Measurements from ENCODE around the gene TEKTIP1.

Gene TEKTIP1

DNA sequence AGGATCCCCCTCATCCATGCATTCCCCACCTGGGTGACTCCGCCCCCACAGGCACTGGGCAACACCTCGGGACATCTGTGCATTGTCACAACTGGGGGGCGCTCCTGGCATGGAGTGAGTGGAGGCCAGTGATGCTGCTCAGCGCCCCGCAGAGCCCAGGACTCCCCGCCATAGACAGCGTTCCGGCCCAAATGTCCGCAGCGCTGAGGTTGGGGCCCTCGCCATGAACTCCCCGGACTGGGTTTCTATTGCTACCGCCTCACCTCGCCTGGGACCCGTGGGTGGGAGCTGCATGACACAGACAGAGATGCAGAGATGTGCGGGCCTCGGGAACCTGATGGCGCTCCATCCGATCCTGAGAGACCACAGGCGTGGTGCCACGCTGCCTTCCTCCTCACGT lies 28.2 kb upstream of the TEKTIP1 start:
- Histone ChIP-seq H3K27me3 (ENCODE audit: control insufficient read depth, insufficient read depth, low read length) (no peaks in the 10 kb centered on the region), H3K36me3 (ENCODE audit: control insufficient read depth, insufficient read depth, low read length) (peaks cover 6% of the 10 kb centered on the region), H3K9me3 (ENCODE audit: control insufficient read depth, insufficient read depth, low read length) (no peaks in the 10 kb centered on the region), H3K9ac (ENCODE audit: low read depth, low read length) (no peak overlapping the region), H3K4me3 (ENCODE audit: low read depth, low read length) (no peak overlapping the region), H3K4me1 (ENCODE audit: control insufficient read depth, insufficient read depth, low read length) (peaks cover 3% of the 10 kb centered on the region)

DNA sequence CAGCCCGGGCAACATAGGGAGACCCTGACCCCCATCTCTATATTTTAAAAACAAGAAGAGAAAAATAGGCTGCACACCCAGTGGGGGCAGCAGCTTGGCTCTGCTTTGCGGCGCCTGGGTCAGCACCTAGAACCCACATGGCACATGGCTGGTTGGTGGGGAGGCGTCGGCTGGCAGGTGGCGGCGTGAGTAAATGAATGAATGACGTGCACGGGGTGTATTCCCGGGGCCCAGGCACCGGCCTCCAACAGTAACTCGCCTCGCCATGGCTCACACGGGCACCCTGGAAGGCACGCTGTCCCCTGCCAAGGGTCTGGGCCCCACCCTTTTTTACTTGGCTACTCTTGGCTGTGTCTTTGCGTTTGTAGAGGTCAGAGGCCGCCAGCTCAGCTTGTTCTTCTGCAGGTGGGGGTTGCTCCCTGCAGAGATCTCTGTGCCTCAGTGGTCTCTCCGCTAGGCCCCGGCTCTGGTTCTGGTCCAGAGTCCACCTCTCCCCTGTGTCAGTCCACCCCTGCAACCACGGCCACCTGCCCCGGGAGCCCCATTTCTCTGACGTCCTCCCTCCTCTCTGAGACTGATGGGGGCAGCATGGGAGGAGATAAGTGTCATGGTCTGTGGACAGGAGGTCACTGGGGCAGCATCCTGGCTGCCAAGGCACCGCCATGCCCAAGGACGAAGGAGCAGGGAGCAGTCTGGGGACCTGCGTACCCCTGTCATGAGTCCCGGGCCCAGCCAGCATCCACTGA lies 27.3 kb upstream of the TEKTIP1 start:
- no peaks in the 10 kb centered on the region for H3K27me3 ChIP-seq (ENCODE audit: control insufficient read depth, insufficient read depth, low read length)
- H3K9ac ChIP-seq (ENCODE audit: low read depth, low read length), result no peak overlapping the region
- H3K36me3 ChIP-seq (ENCODE audit: control insufficient read depth, insufficient read depth, low read length), result peaks cover 6% of the 10 kb centered on the region
- H3K9me3 ChIP-seq (ENCODE audit: control insufficient read depth, insufficient read depth, low read length), result no peaks in the 10 kb centered on the region
- no peak overlapping the region for H3K4me3 ChIP-seq (ENCODE audit: low read depth, low read length)
- peaks cover 3% of the 10 kb centered on the region for H3K4me1 ChIP-seq (ENCODE audit: control insufficient read depth, insufficient read depth, low read length)

DNA sequence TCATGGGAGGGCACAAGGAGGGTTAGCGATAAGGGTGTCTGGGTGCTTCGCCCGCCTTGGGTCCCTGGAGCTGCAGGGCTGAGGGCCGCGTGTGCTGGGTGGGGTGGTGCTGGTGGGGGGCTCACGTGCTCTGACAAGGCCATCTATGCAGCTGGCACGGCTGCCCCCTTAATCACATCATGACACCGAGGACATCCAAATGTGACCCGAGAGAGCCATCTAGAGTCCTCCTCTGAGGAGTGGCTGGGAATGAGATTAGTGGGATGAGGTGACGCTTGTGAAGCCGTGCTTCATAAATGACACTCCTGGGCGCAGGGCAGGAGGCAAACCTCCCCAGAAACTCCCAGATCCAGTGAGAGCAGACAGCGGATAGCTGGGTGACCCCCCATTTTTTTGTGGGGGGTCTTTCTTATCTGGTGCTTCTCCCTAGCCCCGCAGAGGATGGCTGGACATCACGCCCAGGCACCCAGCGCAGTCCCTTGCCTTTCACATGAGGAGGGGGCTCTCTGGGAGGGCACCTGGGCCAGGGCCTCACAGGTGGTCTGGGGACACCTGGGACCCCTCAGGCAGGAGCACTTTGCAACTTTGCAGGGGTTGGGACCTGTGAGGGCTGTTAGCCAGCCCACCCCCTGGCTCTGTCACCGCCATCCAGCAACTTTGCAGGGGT lies 26.3 kb upstream of the TEKTIP1 start:
- H3K4me3 ChIP-seq (ENCODE audit: low read depth, low read length), result no peak overlapping the region
- no peaks in the 10 kb centered on the region for H3K9me3 ChIP-seq (ENCODE audit: control insufficient read depth, insufficient read depth, low read length)
- H3K36me3 ChIP-seq (ENCODE audit: control insufficient read depth, insufficient read depth, low read length), result peaks cover 6% of the 10 kb centered on the region
- H3K9ac ChIP-seq (ENCODE audit: low read depth, low read length), result no peak overlapping the region
- H3K4me1 ChIP-seq (ENCODE audit: control insufficient read depth, insufficient read depth, low read length), result peaks cover 3% of the 10 kb centered on the region
- H3K27me3 ChIP-seq (ENCODE audit: control insufficient read depth, insufficient read depth, low read length), result no peaks in the 10 kb centered on the region

DNA sequence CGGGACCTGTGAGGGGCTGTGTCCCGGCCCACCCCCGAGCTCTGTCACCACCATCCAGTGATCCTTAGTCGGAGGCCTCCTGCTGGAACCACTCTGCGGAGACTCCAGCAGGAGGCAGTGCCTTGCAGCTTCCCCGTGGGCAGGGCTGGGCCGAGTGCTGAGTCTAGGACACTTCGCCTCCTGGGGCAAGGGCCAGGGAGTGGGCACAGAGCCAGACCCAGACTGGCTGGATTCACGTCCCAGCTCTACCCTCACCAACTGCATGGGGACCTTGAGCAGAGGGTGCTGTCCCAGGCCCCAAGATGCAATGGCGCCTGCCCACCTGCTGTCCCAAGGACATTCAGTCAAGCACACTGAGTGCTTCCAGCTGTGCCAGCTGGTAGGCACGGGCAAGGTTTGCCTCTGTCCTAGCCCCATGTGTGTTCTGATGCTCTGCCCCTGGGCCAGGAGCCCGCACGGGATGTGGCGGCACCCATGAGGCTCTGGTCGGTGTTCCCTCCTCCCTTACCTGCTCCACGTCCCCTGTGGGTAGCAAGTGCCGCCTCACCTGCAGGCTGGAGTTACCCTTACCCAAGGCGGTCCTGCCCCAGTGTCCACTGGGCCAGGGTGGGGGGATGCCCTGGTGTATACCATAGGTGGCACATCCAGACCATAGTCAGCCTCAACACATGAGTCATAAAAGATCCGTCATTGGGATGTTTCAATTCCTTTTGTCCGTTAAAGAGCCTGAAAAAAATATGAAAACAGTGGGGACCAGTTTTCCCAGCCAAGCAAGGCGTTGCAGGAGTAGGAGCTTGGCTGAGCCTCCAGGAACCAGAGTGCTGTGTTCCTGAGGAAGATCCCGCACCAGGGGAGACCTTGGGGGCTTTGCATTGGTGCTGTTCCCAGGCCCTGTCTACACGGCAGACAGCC lies 25.5 kb upstream of the TEKTIP1 start:
- H3K9me3 ChIP-seq (ENCODE audit: control insufficient read depth, insufficient read depth, low read length), result no peaks in the 10 kb centered on the region

DNA sequence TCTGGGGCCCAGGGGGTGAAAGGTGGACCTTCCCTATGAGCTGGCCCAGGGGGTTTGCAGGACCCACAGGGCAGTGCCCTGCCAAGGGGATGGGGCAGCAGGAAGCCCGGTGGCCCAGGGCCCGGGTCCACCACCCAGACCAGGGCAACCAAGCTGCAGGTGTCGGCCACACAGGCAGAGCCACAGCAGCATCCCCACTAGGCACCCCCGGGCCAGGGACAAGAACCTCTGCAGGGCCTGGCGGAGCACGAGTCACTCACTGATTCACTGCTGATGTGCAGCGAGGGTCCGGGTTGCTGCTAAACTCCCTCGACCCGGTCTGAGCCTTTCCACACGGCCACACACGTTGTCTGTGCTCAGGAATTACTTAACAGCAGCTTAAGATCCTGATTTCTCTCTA lies 24.0 kb upstream of the TEKTIP1 start:
- Histone ChIP-seq H3K36me3 (ENCODE audit: control insufficient read depth, insufficient read depth, low read length) (peaks cover 4% of the 10 kb centered on the region), H3K27me3 (ENCODE audit: control insufficient read depth, insufficient read depth, low read length) (no peaks in the 10 kb centered on the region), H3K4me1 (ENCODE audit: control insufficient read depth, insufficient read depth, low read length) (peaks cover 8% of the 10 kb centered on the region), H3K9ac (ENCODE audit: low read depth, low read length) (no peak overlapping the region), H3K9me3 (ENCODE audit: control insufficient read depth, insufficient read depth, low read length) (no peaks in the 10 kb centered on the region), H3K4me3 (ENCODE audit: low read depth, low read length) (no peak overlapping the region)

More for the DNA sequence above, 25.5 kb upstream of the TEKTIP1 start:
- Histone ChIP-seq H3K27me3 (ENCODE audit: control insufficient read depth, insufficient read depth, low read length) (no peaks in the 10 kb centered on the region), H3K4me3 (ENCODE audit: low read depth, low read length) (no peak overlapping the region), H3K9ac (ENCODE audit: low read depth, low read length) (no peak overlapping the region), H3K4me1 (ENCODE audit: control insufficient read depth, insufficient read depth, low read length) (peaks cover 4% of the 10 kb centered on the region), H3K36me3 (ENCODE audit: control insufficient read depth, insufficient read depth, low read length) (peaks cover 6% of the 10 kb centered on the region)

DNA sequence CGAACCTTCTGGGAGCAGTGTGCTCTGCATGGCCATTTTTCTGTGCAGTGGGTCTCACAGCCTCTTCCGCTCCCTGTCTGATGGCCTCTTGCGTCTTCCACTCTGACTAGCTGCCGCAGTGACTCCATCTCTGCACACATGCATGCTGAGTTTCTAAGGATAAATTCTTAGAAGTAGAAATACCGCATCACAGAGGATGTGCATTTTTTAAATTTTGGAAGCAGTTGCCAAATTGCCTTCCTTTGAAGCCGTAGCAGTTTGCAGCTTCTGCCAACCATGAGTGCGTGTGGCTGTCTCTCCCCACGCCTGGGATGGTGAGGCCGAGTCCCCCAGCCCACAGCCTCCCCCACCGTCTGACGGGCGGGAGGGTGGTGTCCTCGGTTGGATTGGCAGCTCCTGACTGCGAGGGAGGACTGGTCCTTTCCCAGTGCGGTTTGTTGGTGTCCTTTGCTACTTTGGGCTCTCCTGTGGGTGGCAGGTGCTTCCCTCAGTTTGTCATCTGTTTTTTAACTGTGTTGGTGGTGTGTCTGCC lies 23.0 kb upstream of the TEKTIP1 start:
- Histone ChIP-seq H3K9me3 (ENCODE audit: control insufficient read depth, insufficient read depth, low read length) (no peaks in the 10 kb centered on the region), H3K4me1 (ENCODE audit: control insufficient read depth, insufficient read depth, low read length) (peaks cover 8% of the 10 kb centered on the region), H3K9ac (ENCODE audit: low read depth, low read length) (no peak overlapping the region), H3K36me3 (ENCODE audit: control insufficient read depth, insufficient read depth, low read length) (peaks cover 4% of the 10 kb centered on the region), H3K27me3 (ENCODE audit: control insufficient read depth, insufficient read depth, low read length) (no peaks in the 10 kb centered on the region), H3K4me3 (ENCODE audit: low read depth, low read length) (no peak overlapping the region)

DNA sequence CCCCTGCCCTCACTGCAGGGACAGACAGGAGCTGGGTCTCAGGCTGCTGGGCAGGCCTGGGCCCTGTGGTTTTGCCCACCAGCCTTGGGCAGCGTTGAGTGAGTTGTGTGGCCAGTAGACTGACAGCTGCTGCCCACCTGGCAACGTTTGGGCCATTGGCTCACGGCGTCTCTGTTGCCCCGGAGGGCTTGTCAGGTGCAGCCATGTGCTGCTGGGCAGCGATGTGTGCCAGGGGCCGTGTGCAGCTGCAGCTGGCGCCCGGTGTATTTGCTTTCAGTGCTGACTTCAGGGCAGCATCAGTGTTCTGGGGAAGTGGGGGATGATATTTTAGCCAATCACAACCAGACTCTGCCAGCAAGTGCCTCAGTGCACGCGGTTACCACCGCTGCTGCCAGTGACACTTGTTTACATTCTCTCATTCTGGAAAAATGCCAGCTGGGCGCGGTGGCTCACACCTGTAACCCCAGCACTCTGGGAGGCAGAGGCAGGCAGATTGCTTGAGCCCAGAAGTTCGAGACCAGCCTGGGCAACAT lies 22.2 kb upstream of the TEKTIP1 start:
- H3K27me3 ChIP-seq (ENCODE audit: control insufficient read depth, insufficient read depth, low read length), result no peaks in the 10 kb centered on the region
- H3K36me3 ChIP-seq (ENCODE audit: control insufficient read depth, insufficient read depth, low read length), result peaks cover 4% of the 10 kb centered on the region
- H3K9me3 ChIP-seq (ENCODE audit: control insufficient read depth, insufficient read depth, low read length), result no peaks in the 10 kb centered on the region
- H3K4me3 ChIP-seq (ENCODE audit: low read depth, low read length), result no peak overlapping the region
- no peak overlapping the region for H3K9ac ChIP-seq (ENCODE audit: low read depth, low read length)
- H3K4me1 ChIP-seq (ENCODE audit: control insufficient read depth, insufficient read depth, low read length), result peaks cover 8% of the 10 kb centered on the region

DNA sequence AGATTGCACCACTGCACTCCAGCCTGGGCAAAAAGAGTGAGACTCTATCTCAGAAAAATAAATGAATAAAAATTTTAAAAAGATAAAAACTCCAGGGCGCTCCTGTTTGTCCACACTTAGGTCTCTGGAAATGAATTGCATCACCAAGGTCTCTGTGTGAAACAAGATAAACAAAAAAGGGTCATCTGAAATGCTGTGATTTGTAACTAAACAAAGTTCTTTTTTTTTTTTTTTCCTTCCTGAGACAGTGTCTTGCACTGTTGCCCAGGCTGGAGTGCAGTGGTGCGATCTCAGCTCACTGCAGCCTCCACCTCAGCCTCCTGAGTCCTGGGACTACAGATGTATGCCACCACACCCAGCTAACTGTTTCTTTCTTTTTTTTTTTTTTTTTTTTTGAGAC lies 21.3 kb upstream of the TEKTIP1 start:
- H3K27me3 ChIP-seq (ENCODE audit: control insufficient read depth, insufficient read depth, low read length), result no peaks in the 10 kb centered on the region
- no peak overlapping the region for H3K4me3 ChIP-seq (ENCODE audit: low read depth, low read length)
- H3K4me1 ChIP-seq (ENCODE audit: control insufficient read depth, insufficient read depth, low read length), result peaks cover 8% of the 10 kb centered on the region
- no peaks in the 10 kb centered on the region for H3K9me3 ChIP-seq (ENCODE audit: control insufficient read depth, insufficient read depth, low read length)
- no peak overlapping the region for H3K9ac ChIP-seq (ENCODE audit: low read depth, low read length)
- peaks cover 4% of the 10 kb centered on the region for H3K36me3 ChIP-seq (ENCODE audit: control insufficient read depth, insufficient read depth, low read length)

DNA sequence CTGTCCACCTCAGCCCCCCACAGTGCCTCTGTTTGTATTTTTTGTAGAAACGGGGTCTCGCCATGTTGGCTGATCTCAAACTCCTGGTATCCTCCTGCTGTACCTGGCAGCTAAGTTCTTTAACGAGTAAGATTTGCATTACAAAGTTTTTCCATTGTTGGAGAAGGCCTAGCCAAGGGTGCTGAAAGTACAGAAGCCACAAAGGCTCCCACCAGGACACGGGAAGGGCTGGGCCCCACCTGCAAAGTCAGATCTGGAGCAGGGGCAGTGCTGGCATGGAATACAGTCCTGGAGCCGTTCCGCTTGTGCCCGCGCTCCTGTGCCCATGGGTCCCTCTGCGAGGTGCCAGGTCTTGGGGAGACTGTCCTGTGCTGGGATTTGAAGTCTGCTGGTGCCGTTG lies 20.7 kb upstream of the TEKTIP1 start:
- Histone ChIP-seq H3K4me1 (ENCODE audit: control insufficient read depth, insufficient read depth, low read length) (peaks cover 8% of the 10 kb centered on the region), H3K9me3 (ENCODE audit: control insufficient read depth, insufficient read depth, low read length) (no peaks in the 10 kb centered on the region), H3K4me3 (ENCODE audit: low read depth, low read length) (no peak overlapping the region), H3K36me3 (ENCODE audit: control insufficient read depth, insufficient read depth, low read length) (peaks cover 4% of the 10 kb centered on the region), H3K9ac (ENCODE audit: low read depth, low read length) (no peak overlapping the region), H3K27me3 (ENCODE audit: control insufficient read depth, insufficient read depth, low read length) (no peaks in the 10 kb centered on the region)

DNA sequence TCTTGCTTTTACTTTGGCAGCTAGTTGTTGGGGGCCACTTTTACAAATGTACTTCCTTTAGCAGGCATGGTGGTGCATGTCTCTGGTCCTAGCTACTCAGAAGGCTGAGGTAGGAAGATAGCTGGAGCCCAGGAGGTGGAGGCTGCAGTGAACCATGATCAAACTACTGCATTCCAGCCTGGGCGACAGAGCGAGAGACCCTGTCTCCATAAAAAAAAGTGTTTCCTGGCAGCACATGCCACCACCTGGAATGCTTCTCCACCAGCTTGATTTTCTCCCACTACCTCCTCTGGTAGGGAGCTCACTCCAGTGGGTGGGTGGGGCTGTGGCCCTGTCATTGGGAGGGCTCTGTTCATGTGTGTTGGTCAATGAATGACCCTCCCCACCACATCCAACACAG lies 20.3 kb upstream of the TEKTIP1 start:
- H3K36me3 ChIP-seq (ENCODE audit: control insufficient read depth, insufficient read depth, low read length), result peaks cover 8% of the 10 kb centered on the region

DNA sequence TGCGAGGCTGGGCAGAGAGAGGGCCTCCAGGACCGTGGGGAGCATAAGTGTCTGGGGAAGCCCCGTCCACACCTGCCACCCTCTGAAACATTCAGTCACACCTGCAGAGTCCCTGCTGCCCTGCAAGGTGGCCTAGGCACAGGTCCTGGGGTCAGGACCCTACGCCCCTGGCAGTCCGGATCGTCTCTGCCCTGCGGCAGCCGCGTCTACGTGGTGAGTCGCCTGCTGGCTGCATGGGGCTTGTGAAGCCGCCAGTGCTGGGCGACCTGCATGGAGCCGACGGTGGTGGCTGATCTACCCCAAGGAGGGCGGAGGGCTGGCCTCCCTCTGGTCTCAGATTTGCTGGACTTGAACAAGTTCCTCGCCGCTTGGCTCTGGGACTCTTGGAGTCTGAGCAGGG lies 19.8 kb upstream of the TEKTIP1 start:
- peaks cover 13% of the 10 kb centered on the region for H3K36me3 ChIP-seq (ENCODE audit: control insufficient read depth, insufficient read depth, low read length)
- H3K9me3 ChIP-seq (ENCODE audit: control insufficient read depth, insufficient read depth, low read length), result no peaks in the 10 kb centered on the region
- no peaks in the 10 kb centered on the region for H3K27me3 ChIP-seq (ENCODE audit: control insufficient read depth, insufficient read depth, low read length)
- peaks cover 8% of the 10 kb centered on the region for H3K4me1 ChIP-seq (ENCODE audit: control insufficient read depth, insufficient read depth, low read length)
- H3K9ac ChIP-seq (ENCODE audit: low read depth, low read length), result peak overlapping the region; percentile 47
- no peak overlapping the region for H3K4me3 ChIP-seq (ENCODE audit: low read depth, low read length)

More for the DNA sequence above, 20.3 kb upstream of the TEKTIP1 start:
- H3K4me1 ChIP-seq (ENCODE audit: control insufficient read depth, insufficient read depth, low read length), result peaks cover 8% of the 10 kb centered on the region
- H3K9me3 ChIP-seq (ENCODE audit: control insufficient read depth, insufficient read depth, low read length), result no peaks in the 10 kb centered on the region
- H3K4me3 ChIP-seq (ENCODE audit: low read depth, low read length), result no peak overlapping the region
- no peaks in the 10 kb centered on the region for H3K27me3 ChIP-seq (ENCODE audit: control insufficient read depth, insufficient read depth, low read length)
- no peak overlapping the region for H3K9ac ChIP-seq (ENCODE audit: low read depth, low read length)
